ENCODE results near the gene CSF1.
"Not testable (repeated sequence)": the region's sequence is repeated elsewhere in the genome, so short reads cannot be mapped to it uniquely, and the experiment has no call there.

The CSF1 gene

GRCh38 chr1:109919303-109919702 is 8.7 kb downstream of the CSF1 start:
- Mint-ChIP-seq H3K36me3 (peaks cover 85% of the 10 kb centered on the region), H3K27ac (no peak overlapping the region), H3K4me1 (no peaks in the 10 kb centered on the region), H3K4me3 (no peak overlapping the region), H3K9me3 (no peaks in the 10 kb centered on the region), H3K27me3 (no peaks in the 10 kb centered on the region)
- ATAC-seq: no peak

- not testable (repeated sequence) for H3K4me1 Mint-ChIP-seq, H3K27ac Mint-ChIP-seq, H3K27me3 Mint-ChIP-seq, ATAC-seq, H3K4me3 Mint-ChIP-seq, H3K9me3 Mint-ChIP-seq
- peaks cover 89% of the 10 kb centered on the region for H3K36me3 Mint-ChIP-seq
Observed at GRCh38 chr1:109920391-109920790, 9.7 kb downstream of the CSF1 start.

GRCh38 chr1:109922326-109922725 is 11.7 kb downstream of the CSF1 start:
- no peaks in the 10 kb centered on the region for H3K4me1 Mint-ChIP-seq
- H3K4me3 Mint-ChIP-seq: no peak overlapping the region
- H3K9me3 Mint-ChIP-seq: no peaks in the 10 kb centered on the region
- ATAC-seq: no peak
- no peak overlapping the region for H3K27ac Mint-ChIP-seq
- H3K27me3 Mint-ChIP-seq: no peaks in the 10 kb centered on the region
- peaks cover 91% of the 10 kb centered on the region for H3K36me3 Mint-ChIP-seq

- no peak overlapping the region for H3K4me3 Mint-ChIP-seq
- ATAC-seq: no peak
- H3K9me3 Mint-ChIP-seq: no peaks in the 10 kb centered on the region
- peaks cover 91% of the 10 kb centered on the region for H3K36me3 Mint-ChIP-seq
- H3K27ac Mint-ChIP-seq: no peak overlapping the region
- no peaks in the 10 kb centered on the region for H3K4me1 Mint-ChIP-seq
- H3K27me3 Mint-ChIP-seq: no peaks in the 10 kb centered on the region
Observed at GRCh38 chr1:109923131-109923945, 12.7 kb downstream of the CSF1 start.

- Mint-ChIP-seq H3K27me3 (no peaks in the 10 kb centered on the region), H3K36me3 (peaks cover 91% of the 10 kb centered on the region), H3K9me3 (no peaks in the 10 kb centered on the region), H3K27ac (no peak overlapping the region), H3K4me3 (no peak overlapping the region), H3K4me1 (no peaks in the 10 kb centered on the region)
- ATAC-seq: no peak
Observed at GRCh38 chr1:109923946-109924275, 13.3 kb downstream of the CSF1 start.

- no peak for ATAC-seq
- H3K36me3 Mint-ChIP-seq: peaks cover 92% of the 10 kb centered on the region
Observed at GRCh38 chr1:109924316-109924715, 13.7 kb downstream of the CSF1 start.

GRCh38 chr1:109925159-109925990 is 14.7 kb downstream of the CSF1 start:
- ATAC-seq: no peak
- Mint-ChIP-seq H3K4me3 (no peak overlapping the region), H3K4me1 (no peaks in the 10 kb centered on the region), H3K27me3 (no peaks in the 10 kb centered on the region), H3K27ac (no peak overlapping the region), H3K36me3 (peaks cover 97% of the 10 kb centered on the region), H3K9me3 (no peaks in the 10 kb centered on the region)

More at GRCh38 chr1:109924316-109924715, 13.7 kb downstream of the CSF1 start:
- H3K4me1 Mint-ChIP-seq: no peaks in the 10 kb centered on the region
- no peak overlapping the region for H3K4me3 Mint-ChIP-seq
- no peaks in the 10 kb centered on the region for H3K27me3 Mint-ChIP-seq
- H3K9me3 Mint-ChIP-seq: no peaks in the 10 kb centered on the region
- no peak overlapping the region for H3K27ac Mint-ChIP-seq

GRCh38 chr1:109926662-109927300 is 16.1 kb downstream of the CSF1 start:
- Mint-ChIP-seq H3K4me1 (no peaks in the 10 kb centered on the region), H3K27me3 (no peaks in the 10 kb centered on the region), H3K36me3 (peaks cover 86% of the 10 kb centered on the region), H3K9me3 (no peaks in the 10 kb centered on the region), H3K4me3 (no peak overlapping the region), H3K27ac (no peak overlapping the region)
- ATAC-seq: no peak

- no peaks in the 10 kb centered on the region for H3K4me1 Mint-ChIP-seq
- H3K36me3 Mint-ChIP-seq: peaks cover 81% of the 10 kb centered on the region
- H3K4me3 Mint-ChIP-seq: no peak overlapping the region
- no peaks in the 10 kb centered on the region for H3K9me3 Mint-ChIP-seq
- ATAC-seq: no peak
- H3K27ac Mint-ChIP-seq: no peak overlapping the region
- H3K27me3 Mint-ChIP-seq: no peaks in the 10 kb centered on the region
Observed at GRCh38 chr1:109927356-109927755, 16.7 kb downstream of the CSF1 start.

GRCh38 chr1:109927911-109928321 is 17.3 kb downstream of the CSF1 start:
- Mint-ChIP-seq H3K4me1 (no peaks in the 10 kb centered on the region), H3K36me3 (peaks cover 75% of the 10 kb centered on the region)

GRCh38 chr1:109928591-109929111 is 18.0 kb downstream of the CSF1 start:
- H3K36me3 Mint-ChIP-seq: peaks cover 68% of the 10 kb centered on the region
- no peaks in the 10 kb centered on the region for H3K9me3 Mint-ChIP-seq
- H3K27me3 Mint-ChIP-seq: no peaks in the 10 kb centered on the region
- no peaks in the 10 kb centered on the region for H3K4me1 Mint-ChIP-seq
- H3K27ac Mint-ChIP-seq: no peak overlapping the region
- no peak for ATAC-seq
- no peak overlapping the region for H3K4me3 Mint-ChIP-seq

More at GRCh38 chr1:109927911-109928321, 17.3 kb downstream of the CSF1 start:
- Mint-ChIP-seq H3K27ac (no peak overlapping the region), H3K4me3 (no peak overlapping the region), H3K27me3 (no peaks in the 10 kb centered on the region), H3K9me3 (no peaks in the 10 kb centered on the region)
- ATAC-seq: no peak

GRCh38 chr1:109929170-109929569 is 18.5 kb downstream of the CSF1 start:
- ATAC-seq: no peak
- no peak overlapping the region for H3K4me3 Mint-ChIP-seq
- H3K27me3 Mint-ChIP-seq: no peaks in the 10 kb centered on the region
- peaks cover 63% of the 10 kb centered on the region for H3K36me3 Mint-ChIP-seq
- H3K9me3 Mint-ChIP-seq: no peaks in the 10 kb centered on the region
- no peak overlapping the region for H3K27ac Mint-ChIP-seq
- no peaks in the 10 kb centered on the region for H3K4me1 Mint-ChIP-seq

GRCh38 chr1:109929588-109930251 is 19.1 kb downstream of the CSF1 start:
- Mint-ChIP-seq H3K27me3 (no peaks in the 10 kb centered on the region), H3K4me3 (no peak overlapping the region)
- no peak for ATAC-seq

GRCh38 chr1:109930252-109930993 is 19.8 kb downstream of the CSF1 start:
- no peaks in the 10 kb centered on the region for H3K27me3 Mint-ChIP-seq
- no peaks in the 10 kb centered on the region for H3K9me3 Mint-ChIP-seq
- H3K4me3 Mint-ChIP-seq: no peak overlapping the region
- ATAC-seq: no peak
- H3K36me3 Mint-ChIP-seq: peaks cover 52% of the 10 kb centered on the region
- H3K27ac Mint-ChIP-seq: peak overlapping the region; percentile 51
- H3K4me1 Mint-ChIP-seq: no peaks in the 10 kb centered on the region

More at GRCh38 chr1:109929588-109930251, 19.1 kb downstream of the CSF1 start:
- peaks cover 59% of the 10 kb centered on the region for H3K36me3 Mint-ChIP-seq
- H3K9me3 Mint-ChIP-seq: no peaks in the 10 kb centered on the region
- no peaks in the 10 kb centered on the region for H3K4me1 Mint-ChIP-seq
- peak overlapping the region; percentile 51 for H3K27ac Mint-ChIP-seq
